ENCODE data around the gene RABGAP1L.
"Not testable (repeated sequence)": the region's sequence is repeated elsewhere in the genome, so short reads cannot be mapped to it uniquely, and the experiment has no call there.

RABGAP1L gene

DNA sequence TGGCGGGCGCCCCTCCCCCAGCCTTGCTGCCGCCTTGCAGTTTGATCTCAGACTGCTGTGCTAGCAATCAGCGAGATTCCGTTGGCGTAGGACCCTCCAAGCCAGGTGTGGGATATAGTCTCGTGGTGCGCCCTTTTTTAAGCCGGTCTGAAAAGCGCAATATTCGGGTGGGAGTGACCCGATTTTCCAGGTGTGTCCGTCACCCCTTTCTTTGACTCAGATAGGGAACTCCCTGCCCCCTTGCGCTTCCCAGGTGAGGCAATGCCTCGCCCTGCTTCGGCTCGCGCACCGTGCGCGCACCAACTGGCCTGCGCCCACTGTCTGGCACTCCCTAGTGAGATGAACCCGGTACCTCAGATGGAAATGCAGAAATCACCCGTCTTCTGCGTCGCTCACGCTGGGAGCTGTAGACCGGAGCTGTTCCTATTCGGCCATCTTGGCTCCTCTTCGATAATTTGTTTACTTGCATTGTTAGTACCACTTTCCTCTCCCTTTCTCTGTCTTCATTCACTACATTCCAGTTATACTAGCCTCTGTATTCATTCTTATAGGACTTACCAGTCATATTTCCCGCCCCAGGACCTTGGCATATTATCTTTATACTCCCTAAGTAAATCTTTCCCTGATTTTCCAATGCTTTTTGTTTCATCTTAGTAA is 79.7 kb downstream of the RABGAP1L start:
- TF ChIP-seq PRDM1 (tag by site-specific recombination; IDR thresholded peaks at IDR 0.05) (peak; percentile 51; the same call in 1 of the 2 replicates), ZNF623 (tag by site-specific recombination; IDR thresholded peaks at IDR 0.05) (0 out of 2 replicates have a peak, but pooled peaks have one; percentile 35)
- H3K27ac ChIP-seq (ENCODE audit: extremely low read depth, low read depth, low read length): not testable (repeated sequence)

DNA sequence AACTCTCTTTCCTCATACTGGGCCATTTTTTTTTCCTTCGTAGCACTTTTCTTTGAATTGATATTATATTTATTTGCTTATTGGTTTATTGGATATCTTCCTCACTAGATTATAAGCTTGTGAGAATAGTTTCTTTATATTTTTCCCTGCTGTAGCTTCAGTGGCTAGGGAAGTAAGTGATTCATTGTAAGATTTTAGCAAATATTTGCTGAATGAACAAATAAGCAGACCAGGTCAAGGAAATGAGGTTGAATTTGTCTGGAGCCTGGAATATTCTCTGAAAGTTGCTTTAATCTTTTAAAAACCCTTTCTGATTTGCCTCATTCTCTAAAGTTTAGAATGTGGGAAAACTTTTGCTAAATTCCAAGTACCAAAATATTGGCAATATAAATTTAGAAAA is 80.2 kb downstream of the RABGAP1L start:
- no peaks in the 10 kb centered on the region for H3K4me1 ChIP-seq (ENCODE audit: control insufficient read depth, insufficient read depth, low read length)
- peaks cover 0 to 31% of the 10 kb centered on the region in 2 experiments; a peak in 2 of 3 replicates for H3K36me3 ChIP-seq (ENCODE audit: control insufficient read depth in 2 of 2, insufficient read depth in 1 of 2, low read length in 2 of 2)
- POLR2A ChIA-PET: no interaction called here
- H3K4me3 ChIP-seq (ENCODE audit: low read depth, low read length): no peak overlapping the region
- CTCF ChIA-PET: interaction anchor here (0.6 kb wide), 1 partner anchor 120 kb away, joined by 5 read pairs; no protein-coding TSS in a partner anchor
- H3K27ac ChIP-seq (ENCODE audit: extremely low read depth, low read depth, low read length): no peak overlapping the region
- TF ChIP-seq REPIN1 (tag by site-specific recombination; IDR thresholded peaks at IDR 0.05; ENCODE audit: low read depth): no peak
- no peak for TF ChIP-seq ZNF341 (tag by site-specific recombination; IDR thresholded peaks at IDR 0.05; ENCODE audit: low read depth)
- TF ChIP-seq ZNF792 (tag by site-specific recombination; IDR thresholded peaks at IDR 0.05): no peak
- 0 out of 2 replicates have a peak, but pooled peaks have one; percentile 1 for TF ChIP-seq ZNF623 (tag by site-specific recombination; IDR thresholded peaks at IDR 0.05)
- no peak for TF ChIP-seq ZXDB (tag by site-specific recombination; IDR thresholded peaks at IDR 0.05)
- no peak for TF ChIP-seq ZNF426 (tag by site-specific recombination; IDR thresholded peaks at IDR 0.05)
- no peaks in the 10 kb centered on the region for H3K9me3 ChIP-seq (ENCODE audit: control insufficient read depth, insufficient read depth, low read depth, low read length)

More for the DNA sequence above, 79.7 kb downstream of the RABGAP1L start:
- POLR2A ChIA-PET; H3K9me3 ChIP-seq (ENCODE audit: control insufficient read depth, insufficient read depth, low read depth, low read length); H3K4me3 ChIP-seq (ENCODE audit: low read depth, low read length); H3K4me1 ChIP-seq (ENCODE audit: control insufficient read depth, insufficient read depth, low read length): not testable (repeated sequence)
- CTCF ChIA-PET: interaction anchor here (0.6 kb wide), 1 partner anchor 120 kb away, joined by 5 read pairs; no protein-coding TSS in a partner anchor
- peaks cover 0 to 25% of the 10 kb centered on the region in 2 experiments; a peak in 2 of 3 replicates for H3K36me3 ChIP-seq (ENCODE audit: control insufficient read depth in 2 of 2, insufficient read depth in 1 of 2, low read length in 2 of 2)

DNA sequence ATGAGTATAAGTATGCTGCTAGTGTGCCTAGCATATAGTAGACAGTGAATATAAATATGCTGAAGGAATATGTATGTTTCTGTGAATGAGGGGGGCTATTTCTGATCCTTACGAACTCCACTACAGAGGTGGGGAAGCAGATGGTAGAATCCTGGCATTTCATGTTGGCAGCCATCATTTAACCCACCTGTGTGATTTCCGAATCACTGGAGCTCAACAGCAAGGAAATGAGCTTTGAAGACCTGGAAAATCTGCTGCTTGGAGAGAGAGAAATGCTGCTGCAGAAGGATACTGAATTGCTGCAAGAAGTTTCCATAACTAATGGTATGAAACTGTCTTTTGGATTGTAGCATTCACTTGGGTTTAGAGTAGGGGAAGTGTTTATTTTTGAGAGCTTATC is 83.5 kb downstream of the RABGAP1L start:
- no peak overlapping the region for H3K4me3 ChIP-seq (ENCODE audit: low read depth, low read length)
- TF ChIP-seq, protein P1, sequence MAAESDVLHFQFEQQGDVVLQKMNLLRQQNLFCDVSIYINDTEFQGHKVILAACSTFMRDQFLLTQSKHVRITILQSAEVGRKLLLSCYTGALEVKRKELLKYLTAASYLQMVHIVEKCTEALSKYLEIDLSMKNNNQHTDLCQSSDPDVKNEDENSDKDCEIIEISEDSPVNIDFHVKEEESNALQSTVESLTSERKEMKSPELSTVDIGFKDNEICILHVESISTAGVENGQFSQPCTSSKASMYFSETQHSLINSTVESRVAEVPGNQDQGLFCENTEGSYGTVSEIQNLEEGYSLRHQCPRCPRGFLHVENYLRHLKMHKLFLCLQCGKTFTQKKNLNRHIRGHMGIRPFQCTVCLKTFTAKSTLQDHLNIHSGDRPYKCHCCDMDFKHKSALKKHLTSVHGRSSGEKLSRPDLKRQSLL (tag by site-specific recombination; IDR thresholded peaks at IDR 0.05): no peak
- TF ChIP-seq ZNF768 (tag by site-specific recombination; IDR thresholded peaks at IDR 0.05) (no peak), ZNF311 (tag by site-specific recombination; IDR thresholded peaks at IDR 0.05; ENCODE audit: borderline replicate concordance) (no peak), ZBTB17 (tag by site-specific recombination; IDR thresholded peaks at IDR 0.05) (no peak), ZBTB21 (tag by site-specific recombination; IDR thresholded peaks at IDR 0.05) (no peak), ZNF521 (tag by site-specific recombination; IDR thresholded peaks at IDR 0.05) (no peak), ZNF184 (tag by site-specific recombination; IDR thresholded peaks at IDR 0.05) (no peak), MYNN (tag by site-specific recombination; IDR thresholded peaks at IDR 0.05; ENCODE audit: borderline replicate concordance) (no peak), GLI2 (tag by site-specific recombination; IDR thresholded peaks at IDR 0.05; ENCODE audit: borderline replicate concordance, low read depth) (no peak), ZFHX2 (tag by site-specific recombination; conservative IDR thresholded peaks at IDR 0.05) (no peak), ZBTB48 (tag by site-specific recombination; IDR thresholded peaks at IDR 0.05) (no peak), GFI1B (tag by site-specific recombination; IDR thresholded peaks at IDR 0.05) (no peak), ZNF776 (tag by site-specific recombination; IDR thresholded peaks at IDR 0.05; ENCODE audit: borderline replicate concordance) (no peak), ZNF514 (tag by site-specific recombination; IDR thresholded peaks at IDR 0.05) (no peak), GLIS1 (tag by site-specific recombination; IDR thresholded peaks at IDR 0.05) (no peak)
- TF ChIP-seq, protein P2, sequence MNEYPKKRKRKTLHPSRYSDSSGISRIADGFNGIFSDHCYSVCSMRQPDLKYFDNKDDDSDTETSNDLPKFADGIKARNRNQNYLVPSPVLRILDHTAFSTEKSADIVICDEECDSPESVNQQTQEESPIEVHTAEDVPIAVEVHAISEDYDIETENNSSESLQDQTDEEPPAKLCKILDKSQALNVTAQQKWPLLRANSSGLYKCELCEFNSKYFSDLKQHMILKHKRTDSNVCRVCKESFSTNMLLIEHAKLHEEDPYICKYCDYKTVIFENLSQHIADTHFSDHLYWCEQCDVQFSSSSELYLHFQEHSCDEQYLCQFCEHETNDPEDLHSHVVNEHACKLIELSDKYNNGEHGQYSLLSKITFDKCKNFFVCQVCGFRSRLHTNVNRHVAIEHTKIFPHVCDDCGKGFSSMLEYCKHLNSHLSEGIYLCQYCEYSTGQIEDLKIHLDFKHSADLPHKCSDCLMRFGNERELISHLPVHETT (tag by site-specific recombination; IDR thresholded peaks at IDR 0.05): no peak
- peaks cover 5 to 38% of the 10 kb centered on the region in 2 experiments for H3K36me3 ChIP-seq (ENCODE audit: control insufficient read depth in 2 of 2, insufficient read depth in 1 of 2, low read length in 2 of 2)
- ChIA-PET POLR2A (no interaction called here), CTCF (interaction anchor here (2.0 kb wide), 1 partner anchor 15 kb away, joined by 4 read pairs; no protein-coding TSS in a partner anchor)
- H3K27ac ChIP-seq (ENCODE audit: extremely low read depth, low read depth, low read length): no peak overlapping the region
- no peaks in the 10 kb centered on the region for H3K4me1 ChIP-seq (ENCODE audit: control insufficient read depth, insufficient read depth, low read length)
- no peaks in the 10 kb centered on the region for H3K9me3 ChIP-seq (ENCODE audit: control insufficient read depth, insufficient read depth, low read depth, low read length)

Data from HEK293 (cell line).